ENCODE results near the gene HMGB4. TPM values are rescaled to one million over a fixed set of nuclear protein-coding genes. Genes with fewer than 3 reads are reported as not detected.

HMGB4 gene
- total and polyA plus RNA-seq, 9 of the 15 experiments (the other 6 are each of a cell fraction or from before 2014, with no cell fraction given): not detected

- TF ChIP-seq UBTF (IDR thresholded peaks at IDR 0.05; ENCODE audit: borderline replicate concordance in 1 of 2, low read depth in 2 of 2, low read length in 2 of 2): no peak
- TF ChIP-seq CBFA2T2 (conservative IDR thresholded peaks at IDR 0.05): peak; percentile 81
- TF ChIP-seq ETV1 (tag; conservative IDR thresholded peaks at IDR 0.05; ENCODE audit: low read depth): no peak
- TF ChIP-seq BACH1 (tag; IDR thresholded peaks at IDR 0.05): no peak
- TF ChIP-seq TOE1 (IDR thresholded peaks at IDR 0.05; ENCODE audit: borderline replicate concordance): no peak
- no peak for TF ChIP-seq TOE1 (CRISPR knock-in tag; IDR thresholded peaks at IDR 0.05; ENCODE audit: borderline replicate concordance, low read depth)
- TF ChIP-seq ESRRA (IDR thresholded peaks at IDR 0.05; ENCODE audit: borderline replicate concordance, low read depth): no peak
- TF ChIP-seq, protein P1, sequence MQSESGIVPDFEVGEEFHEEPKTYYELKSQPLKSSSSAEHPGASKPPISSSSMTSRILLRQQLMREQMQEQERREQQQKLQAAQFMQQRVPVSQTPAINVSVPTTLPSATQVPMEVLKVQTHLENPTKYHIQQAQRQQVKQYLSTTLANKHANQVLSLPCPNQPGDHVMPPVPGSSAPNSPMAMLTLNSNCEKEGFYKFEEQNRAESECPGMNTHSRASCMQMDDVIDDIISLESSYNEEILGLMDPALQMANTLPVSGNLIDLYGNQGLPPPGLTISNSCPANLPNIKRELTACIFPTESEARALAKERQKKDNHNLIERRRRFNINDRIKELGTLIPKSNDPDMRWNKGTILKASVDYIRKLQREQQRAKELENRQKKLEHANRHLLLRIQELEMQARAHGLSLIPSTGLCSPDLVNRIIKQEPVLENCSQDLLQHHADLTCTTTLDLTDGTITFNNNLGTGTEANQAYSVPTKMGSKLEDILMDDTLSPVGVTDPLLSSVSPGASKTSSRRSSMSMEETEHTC (IDR thresholded peaks at IDR 0.05): no peak
- TF ChIP-seq KAT2B (IDR thresholded peaks at IDR 0.05; ENCODE audit: low read depth, low read length): no peak
- TF ChIP-seq NCOA2 (IDR thresholded peaks at IDR 0.05; ENCODE audit: partially characterized antibody in 2 of 2): no peak
- peak; percentile 84 for TF ChIP-seq TAL1 (IDR thresholded peaks at IDR 0.05)
- no peak for TF ChIP-seq FOXK1 (CRISPR knock-in tag; IDR thresholded peaks at IDR 0.05; ENCODE audit: borderline replicate concordance)
- no peak for TF ChIP-seq FOXA3 (CRISPR knock-in tag; conservative IDR thresholded peaks at IDR 0.05 in 1 of 2, IDR thresholded peaks at IDR 0.05 in 1 of 2)
- peak; percentile 84 for TF ChIP-seq TEAD4 (IDR thresholded peaks at IDR 0.05; ENCODE audit: low read length)
- TF ChIP-seq TEAD4 (CRISPR knock-in tag; IDR thresholded peaks at IDR 0.05; ENCODE audit: borderline replicate concordance): no peak
- TF ChIP-seq PATZ1 (CRISPR knock-in tag; IDR thresholded peaks at IDR 0.05; ENCODE audit: borderline replicate concordance): no peak
- TF ChIP-seq PHB2 (IDR thresholded peaks at IDR 0.05; ENCODE audit: low read depth): no peak
- no peak for TF ChIP-seq MTA3 (IDR thresholded peaks at IDR 0.05; ENCODE audit: borderline replicate concordance)
- no peak for TF ChIP-seq KLF10 (CRISPR knock-in tag; IDR thresholded peaks at IDR 0.05)
- TF ChIP-seq HDAC1 (IDR thresholded peaks at IDR 0.05): no peak
- TF ChIP-seq ELF2 (CRISPR knock-in tag; IDR thresholded peaks at IDR 0.05): no peak
- peak; percentile 75 for TF ChIP-seq ARID1B (IDR thresholded peaks at IDR 0.05)
- no peak for TF ChIP-seq SPI1 (IDR thresholded peaks at IDR 0.05; ENCODE audit: borderline replicate concordance, low read depth, low read length)
- TF ChIP-seq ZBTB8A (IDR thresholded peaks at IDR 0.05; ENCODE audit: partially characterized antibody): no peak
Observed at GRCh38 chr1:33902486-33903209, 38.8 kb downstream of the HMGB4 start (continued).

All from K562 (cell line).